Suprapubic skin (tissue), 4 donors: ENCODE results near the gene ZNF613. TPM values are rescaled to one million over a fixed set of nuclear protein-coding genes. Genes with fewer than 3 reads are reported as not detected.
"Not testable (repeated sequence)": the region's sequence is repeated elsewhere in the genome, so short reads cannot be mapped to it uniquely, and the experiment has no call there.

Experiments
- DNase-seq, 2 donors: peaks; one replicate each; pipeline ENCODE4 v3.0.0-alpha.2; 2019; ENCODE audit warnings: low spot score in 2 of 2
- H3K27ac ChIP-seq: fragments of 200-600 bp; sonication (generic); one replicate; pipeline ENCODE4 v1.5.1; 2019
- H3K27me3 ChIP-seq: fragments of 200-600 bp; sonication (generic); one replicate; pipeline ENCODE4 v1.5.1; 2019
- H3K36me3 ChIP-seq: fragments of 200-600 bp; sonication (generic); one replicate; pipeline ENCODE4 v1.5.1; 2019
- H3K4me1 ChIP-seq: fragments of 200-600 bp; sonication (generic); one replicate; pipeline ENCODE4 v1.5.1; 2019
- H3K4me3 ChIP-seq: fragments of 200-600 bp; sonication (generic); one replicate; pipeline ENCODE4 v1.5.1; 2019; ENCODE audit warnings: mild to moderate bottlenecking
- H3K9me3 ChIP-seq: fragments of 200-600 bp; sonication (generic); one replicate; pipeline ENCODE4 v1.5.1; 2019
- CTCF ChIP-seq, 2 donors: fragments of 200-600 bp in 1 of 2; fragments of 450-650 bp in 1 of 2; sonication (generic) in 1 of 2; IDR thresholded peaks; one replicate each; pipeline ENCODE4 v1.5.1; 2016 to 2019; ENCODE audit warnings: antibody characterized with exemption in 2 of 2, mild to moderate bottlenecking in 1 of 2, moderate library complexity in 1 of 2
- EP300 ChIP-seq: sonication (generic); formaldehyde crosslinking; IDR thresholded peaks from one replicate; pipeline ENCODE4 v1.6.1; 2017; ENCODE audit warnings: antibody characterized with exemption
- POLR2A ChIP-seq, 2 donors: fragments of 450-650 bp; IDR thresholded peaks; one replicate each; pipeline ENCODE4 v1.6.1; 2017; ENCODE audit warnings: antibody characterized with exemption in 2 of 2, mild to moderate bottlenecking in 2 of 2, moderate library complexity in 2 of 2
- POLR2AphosphoS5 ChIP-seq, 3 donors: sonication (generic); formaldehyde crosslinking; IDR thresholded peaks; one replicate each; pipeline ENCODE4 v1.6.1; 2017; ENCODE audit warnings: antibody characterized with exemption in 3 of 3
- WGBS: methylation state at CpG from one replicate; pipeline ENCODE4 v1.1.5; 2018; 5-methylcytosine and 5-hydroxymethylcytosine counted together
- total RNA-seq, 4 donors: library from RNA; depleted of rRNA; stranded (reverse); fragments of >200 nt; gene quantifications; one replicate each; pipeline ENCODE4 v1.1.0, GENCODE V29; 2016

The ZNF613 gene
- total RNA-seq, 4 donors from 2014 or later: 2.2 to 4.4 (median 3.0) TPM

GRCh38 chr19:51965583-51965982 lies 38.3 kb downstream of the ZNF613 start:
- no peaks in the 10 kb centered on the region for H3K27me3 ChIP-seq
- H3K4me3 ChIP-seq: no peak overlapping the region
- TF ChIP-seq CTCF (IDR thresholded peaks at IDR 0.05) (no peak), POLR2A (IDR thresholded peaks at IDR 0.05) (no peak), EP300 (no peak), POLR2AphosphoS5 (IDR thresholded peaks at IDR 0.05) (no peak)
- peaks cover 75% of the 10 kb centered on the region for H3K9me3 ChIP-seq
- H3K4me1 ChIP-seq: no peaks in the 10 kb centered on the region
- peaks cover 83% of the 10 kb centered on the region for H3K36me3 ChIP-seq
- no peak for DNase-seq
- 96% methylated on average over 5 of the region's 5 CpGs for WGBS
- H3K27ac ChIP-seq: no peak overlapping the region

- H3K27ac ChIP-seq: no peak overlapping the region
- peaks cover 97% of the 10 kb centered on the region for H3K36me3 ChIP-seq
- H3K9me3 ChIP-seq: peaks cover 73% of the 10 kb centered on the region
- no peak overlapping the region for H3K4me3 ChIP-seq
- no peaks in the 10 kb centered on the region for H3K4me1 ChIP-seq
- WGBS: 97% methylated on average over 1 of the region's 1 CpG
- H3K27me3 ChIP-seq: no peaks in the 10 kb centered on the region
- TF ChIP-seq CTCF (IDR thresholded peaks at IDR 0.05) (no peak), POLR2A (IDR thresholded peaks at IDR 0.05) (no peak), EP300 (no peak), POLR2AphosphoS5 (IDR thresholded peaks at IDR 0.05) (no peak)
- DNase-seq: no peak
Observed at GRCh38 chr19:51970718-51971117, 43.4 kb downstream of the ZNF613 start.

GRCh38 chr19:51971624-51972023 lies 44.4 kb downstream of the ZNF613 start:
- no peak overlapping the region for H3K27ac ChIP-seq
- no peak for DNase-seq
- peaks cover 78% of the 10 kb centered on the region for H3K9me3 ChIP-seq
- H3K4me3 ChIP-seq: no peak overlapping the region
- H3K27me3 ChIP-seq: no peaks in the 10 kb centered on the region
- no peaks in the 10 kb centered on the region for H3K4me1 ChIP-seq
- peaks cover 89% of the 10 kb centered on the region for H3K36me3 ChIP-seq
- TF ChIP-seq POLR2AphosphoS5 (IDR thresholded peaks at IDR 0.05): no peak
- no peak for TF ChIP-seq CTCF (IDR thresholded peaks at IDR 0.05)
- no peak for TF ChIP-seq POLR2A (IDR thresholded peaks at IDR 0.05)
- TF ChIP-seq EP300: no peak
- 98% methylated on average over 4 of the region's 4 CpGs for WGBS

DNA sequence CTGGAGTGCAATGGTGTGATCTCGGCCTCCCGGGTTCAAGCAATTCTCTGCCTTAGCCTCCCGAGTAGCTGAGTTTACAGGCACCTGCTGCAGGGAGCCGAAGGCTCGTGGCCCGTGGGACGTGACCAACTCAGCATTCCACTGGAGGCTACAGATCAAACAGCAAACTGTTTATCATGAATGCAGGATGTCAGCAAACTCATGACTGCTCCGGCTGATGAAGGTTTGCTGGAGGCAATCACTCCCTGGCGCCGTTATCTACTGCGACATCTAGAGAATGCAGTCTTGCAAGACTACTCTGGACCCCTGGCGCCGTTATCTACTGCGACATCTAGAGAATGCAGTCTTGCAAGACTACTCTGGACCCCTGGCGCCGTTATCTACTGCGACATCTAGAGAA lies 48.5 kb downstream of the ZNF613 start:
- H3K4me3 ChIP-seq, H3K27ac ChIP-seq, H3K27me3 ChIP-seq, DNase-seq, H3K4me1 ChIP-seq: not testable (repeated sequence)
- H3K36me3 ChIP-seq: peaks cover 76% of the 10 kb centered on the region
- H3K9me3 ChIP-seq: peaks cover 85% of the 10 kb centered on the region
- 90% methylated on average over 16 of the region's 17 CpGs for WGBS

- TF ChIP-seq EP300 (no peak), POLR2A (IDR thresholded peaks at IDR 0.05) (no peak), CTCF (IDR thresholded peaks at IDR 0.05) (no peak)
- H3K36me3 ChIP-seq: peaks cover 71% of the 10 kb centered on the region
- no peak for DNase-seq
- H3K27me3 ChIP-seq: no peaks in the 10 kb centered on the region
- H3K27ac ChIP-seq: no peak overlapping the region
- WGBS: 94% methylated on average over 3 of the region's 3 CpGs
- H3K4me1 ChIP-seq: no peaks in the 10 kb centered on the region
- peaks cover 79% of the 10 kb centered on the region for H3K9me3 ChIP-seq
- H3K4me3 ChIP-seq: no peak overlapping the region
Observed at GRCh38 chr19:51976852-51977251, 49.6 kb downstream of the ZNF613 start.

GRCh38 chr19:51977346-51977745 lies 50.1 kb downstream of the ZNF613 start:
- peaks cover 66% of the 10 kb centered on the region for H3K36me3 ChIP-seq

More at GRCh38 chr19:51977346-51977745, 50.1 kb downstream of the ZNF613 start:
- TF ChIP-seq POLR2AphosphoS5 (IDR thresholded peaks at IDR 0.05) (no peak), EP300 (no peak), POLR2A (IDR thresholded peaks at IDR 0.05) (no peak), CTCF (IDR thresholded peaks at IDR 0.05) (no peak)
- no peak overlapping the region for H3K27ac ChIP-seq
- no peaks in the 10 kb centered on the region for H3K27me3 ChIP-seq
- H3K4me1 ChIP-seq: no peaks in the 10 kb centered on the region
- 85% methylated on average over 7 of the region's 7 CpGs for WGBS
- H3K9me3 ChIP-seq: peaks cover 75% of the 10 kb centered on the region
- no peak for DNase-seq
- H3K4me3 ChIP-seq: no peak overlapping the region
